Left lung (tissue), 10 donors: ENCODE data around the gene PAFAH1B1. TPM values are rescaled to one million over a fixed set of nuclear protein-coding genes. Genes with fewer than 3 reads are reported as not detected.

Experiments used
- ATAC-seq: fragments of 200-7000 bp; cut with Tn5 transposase; one replicate; pipeline ENCODE4 v1.9.1; 2020; ENCODE audit warnings: moderate library complexity
- DNase-seq, 4 donors: peaks; one replicate each; pipeline ENCODE4 v3.0.0-alpha.2; 2013 to 2020
- H3K27ac ChIP-seq, 2 donors: fragments of 200-600 bp; sonication (generic) in 1 of 2; one replicate each; pipeline versions ENCODE4 v1.5.0 to v1.8.0; 2020 to 2021
- H3K27me3 ChIP-seq, 2 donors: fragments of 200-600 bp; sonication (generic) in 1 of 2; one replicate each; pipeline versions ENCODE4 v1.5.0 to v1.8.0; 2020 to 2021
- H3K36me3 ChIP-seq, 2 donors: fragments of 200-600 bp; sonication (generic) in 1 of 2; one replicate each; pipeline versions ENCODE4 v1.5.0 to v1.8.0; 2020 to 2021
- H3K4me1 ChIP-seq, 2 donors: fragments of 200-600 bp; one replicate each; pipeline ENCODE4 v1.8.0; 2021
- H3K4me3 ChIP-seq, 2 donors: fragments of 200-600 bp; sonication (generic) in 1 of 2; one replicate each; pipeline versions ENCODE4 v1.5.0 to v1.8.0; 2020 to 2021; ENCODE audit warnings: mild to moderate bottlenecking in 1 of 2
- H3K9me3 ChIP-seq, 2 donors: fragments of 200-600 bp; sonication (generic) in 1 of 2; one replicate each; pipeline versions ENCODE4 v1.5.0 to v1.8.0; 2020 to 2021
- CTCF ChIP-seq, 2 donors: fragments of 200-600 bp; sonication (generic) in 1 of 2; IDR thresholded peaks; one replicate each; pipeline versions ENCODE4 v1.5.0 to v1.8.0; 2021; ENCODE audit warnings: antibody characterized with exemption in 2 of 2
- intact Hi-C, 2 donors: fragments of 100-400 bp; cut with DNase I; formaldehyde crosslinking; loops; one replicate each; pipeline versions ENCODE4 v1.11.2 to v1.14.2; 2022
- polyA plus RNA-seq, 6 donors: library from polyadenylated mRNA; unstranded; fragments of 120-200 nt; gene quantifications; one replicate each; pipeline ENCODE4 v1.2.1, GENCODE V29; 2013; ENCODE audit not compliant: insufficient read length in 6 of 6
- total RNA-seq, 2 donors: library from RNA; stranded (reverse); fragmentation: NEBNext Ultra II Directional; extraction: Animal tissue kit (Norgen Biotek cat#: 25700); gene quantifications; one replicate each; pipeline ENCODE4 v1.2.1, GENCODE V29; 2021
- donor health status: DM: no; HTN: yes; CAD: no.
- donor health status: DM: no; HTN: no; CAD: no.

Gene PAFAH1B1
- total and polyA plus RNA-seq, 8 donors: 135 to 188 (median 151) TPM

GRCh38 chr17:2689411-2690164 lies 96.1 kb downstream of the PAFAH1B1 start:
- ATAC-seq: peak; percentile 5
- no peak overlapping the region for H3K27ac ChIP-seq

GRCh38 chr17:2690165-2691068 lies 97.0 kb downstream of the PAFAH1B1 start:
- H3K36me3 ChIP-seq: peaks cover 0 to 57% of the 10 kb centered on the region in 2 donors
- peaks cover 13 to 15% of the 10 kb centered on the region in 2 donors for H3K4me1 ChIP-seq
- ATAC-seq (no peak), DNase-seq (peak in 1 of 4 donors; percentile 78)
- no peak for TF ChIP-seq CTCF (IDR thresholded peaks at IDR 0.05)
- no peaks in the 10 kb centered on the region for H3K27me3 ChIP-seq
- no peak overlapping the region for H3K4me3 ChIP-seq
- intact Hi-C loops: no loop called here
- no peaks in the 10 kb centered on the region for H3K9me3 ChIP-seq
- H3K27ac ChIP-seq: no peak overlapping the region

More at GRCh38 chr17:2689411-2690164, 96.1 kb downstream of the PAFAH1B1 start:
- Histone ChIP-seq H3K27me3 (no peaks in the 10 kb centered on the region), H3K36me3 (peaks cover 0 to 54% of the 10 kb centered on the region in 2 donors), H3K9me3 (no peaks in the 10 kb centered on the region), H3K4me1 (peaks cover 13 to 15% of the 10 kb centered on the region in 2 donors), H3K4me3 (no peak overlapping the region)
- DNase-seq: peak in 2 of 4 donors; percentile 31 to 79
- TF ChIP-seq CTCF (IDR thresholded peaks at IDR 0.05): no peak
- intact Hi-C loops: loop anchor here in 1 of 2 donors (10.0 kb wide), 1 partner anchor 95 kb away; the partner anchor contains the start of gene PAFAH1B1

- no peak for ATAC-seq
- Histone ChIP-seq H3K27ac (no peak overlapping the region), H3K27me3 (no peaks in the 10 kb centered on the region), H3K36me3 (peaks cover 0 to 61% of the 10 kb centered on the region in 2 donors), H3K4me1 (peaks cover 13 to 15% of the 10 kb centered on the region in 2 donors), H3K9me3 (no peaks in the 10 kb centered on the region), H3K4me3 (no peak overlapping the region)
- intact Hi-C loops: no loop called here
- DNase-seq: peak in 1 of 4 donors; percentile 73
- no peak for TF ChIP-seq CTCF (IDR thresholded peaks at IDR 0.05)
Measured at GRCh38 chr17:2691069-2691871, 97.8 kb downstream of the PAFAH1B1 start.

- intact Hi-C loops: no loop called here
Measured at GRCh38 chr17:2691965-2692780, 98.7 kb downstream of the PAFAH1B1 start.

More at GRCh38 chr17:2691965-2692780, 98.7 kb downstream of the PAFAH1B1 start:
- Histone ChIP-seq H3K27me3 (no peaks in the 10 kb centered on the region), H3K9me3 (no peaks in the 10 kb centered on the region), H3K27ac (no peak overlapping the region), H3K4me3 (no peak overlapping the region), H3K36me3 (peaks cover 0 to 70% of the 10 kb centered on the region in 2 donors), H3K4me1 (peaks cover 12 to 13% of the 10 kb centered on the region in 2 donors)
- TF ChIP-seq CTCF (IDR thresholded peaks at IDR 0.05): no peak
- peak in 1 of 4 donors; percentile 81 for DNase-seq
- ATAC-seq: no peak
